K562 (cell line): ENCODE results near the gene CCDC9.

ENCODE experiments used
- EZH2 ChIP-seq: IDR thresholded peaks from 2 replicates; pipeline ENCODE4 v1.6.1; 2012; ENCODE audit warnings: low read depth, mild to moderate bottlenecking, inconsistent platforms, low read length, borderline replicate concordance
- ZNF175 ChIP-seq: fragments of 200-800 bp; sonication (Bioruptor generic); IDR thresholded peaks from 2 replicates; pipeline ENCODE4 v1.6.1; 2016; ENCODE audit warnings: low read depth, mild to moderate bottlenecking, missing genetic modification characterization, missing compliant biosample characterization
- ZNF764 ChIP-seq: fragments of 250-450 bp; sonication (Bioruptor Pico); IDR thresholded peaks from 2 replicates; pipeline ENCODE4 v1.4.0; 2020; ENCODE audit warnings: low read depth, mild to moderate bottlenecking, moderate library complexity
- TF ChIP-seq, protein P1 (sequence below), 2 experiments: IDR thresholded peaks; 2 replicates each; pipeline ENCODE4 v1.6.1; 2011; ENCODE audit warnings: borderline replicate concordance in 1 of 2, control low read depth in 1 of 2, low read depth in 1 of 2, low read length in 1 of 2, mild to moderate bottlenecking in 1 of 2, mixed read lengths in 1 of 2, moderate library complexity in 1 of 2; ENCODE audit not compliant: insufficient read depth in 1 of 2, insufficient read length in 1 of 2, poor library complexity in 1 of 2, severe bottlenecking in 1 of 2; ENCODE audit errors: extremely low read depth in 1 of 2
- TF ChIP-seq, protein P2 (sequence below), 2 experiments: fragments of 450-650 bp in 1 of 2; sonication (generic) in 1 of 2; formaldehyde crosslinking; conservative IDR thresholded peaks; 2 replicates each; pipeline versions ENCODE4 v1.4.0 to v1.8.1; 2020 to 2022; ENCODE audit warnings: mild to moderate bottlenecking in 1 of 2, missing genetic modification reagents in 1 of 2

DNA sequence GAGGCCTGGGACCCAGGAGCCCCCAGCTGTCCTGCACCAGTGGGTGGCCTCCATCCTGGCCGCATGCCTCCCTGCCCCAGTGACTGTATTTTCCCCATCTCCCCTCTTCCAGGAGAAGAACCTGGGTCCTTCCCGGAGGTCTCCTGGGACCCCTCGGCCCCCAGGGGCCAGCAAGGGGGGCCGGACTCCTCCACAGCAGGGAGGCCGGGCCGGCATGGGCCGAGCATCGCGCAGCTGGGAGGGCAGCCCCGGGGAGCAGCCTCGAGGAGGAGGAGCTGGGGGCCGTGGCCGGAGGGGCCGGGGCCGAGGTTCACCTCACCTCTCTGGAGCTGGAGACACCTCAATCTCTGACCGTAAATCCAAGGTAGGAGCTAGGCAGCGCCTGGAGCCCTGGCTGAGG lies 4.2 kb downstream of the CCDC9 start:
- TF ChIP-seq, protein P1, sequence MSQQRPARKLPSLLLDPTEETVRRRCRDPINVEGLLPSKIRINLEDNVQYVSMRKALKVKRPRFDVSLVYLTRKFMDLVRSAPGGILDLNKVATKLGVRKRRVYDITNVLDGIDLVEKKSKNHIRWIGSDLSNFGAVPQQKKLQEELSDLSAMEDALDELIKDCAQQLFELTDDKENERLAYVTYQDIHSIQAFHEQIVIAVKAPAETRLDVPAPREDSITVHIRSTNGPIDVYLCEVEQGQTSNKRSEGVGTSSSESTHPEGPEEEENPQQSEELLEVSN (IDR thresholded peaks at IDR 0.05; ENCODE audit: borderline replicate concordance in 1 of 2, extremely low read depth in 1 of 2, insufficient read depth in 1 of 2, insufficient read length in 1 of 2, low read depth in 1 of 2, low read length in 1 of 2, poor library complexity in 1 of 2, severe bottlenecking in 1 of 2), result no peak
- TF ChIP-seq ZNF764 (CRISPR knock-in tag), result no peak
- TF ChIP-seq ZNF175 (CRISPR knock-in tag), result no peak
- TF ChIP-seq, protein P2, sequence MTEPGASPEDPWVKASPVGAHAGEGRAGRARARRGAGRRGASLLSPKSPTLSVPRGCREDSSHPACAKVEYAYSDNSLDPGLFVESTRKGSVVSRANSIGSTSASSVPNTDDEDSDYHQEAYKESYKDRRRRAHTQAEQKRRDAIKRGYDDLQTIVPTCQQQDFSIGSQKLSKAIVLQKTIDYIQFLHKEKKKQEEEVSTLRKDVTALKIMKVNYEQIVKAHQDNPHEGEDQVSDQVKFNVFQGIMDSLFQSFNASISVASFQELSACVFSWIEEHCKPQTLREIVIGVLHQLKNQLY (CRISPR knock-in tag; conservative IDR thresholded peaks at IDR 0.05), result no peak
- TF ChIP-seq EZH2, result no peak
